ENCODE data around the gene KLK2.
"Not testable (repeated sequence)": the region's sequence is repeated elsewhere in the genome, so short reads cannot be mapped to it uniquely, and the experiment has no call there.

The KLK2 gene

GRCh38 chr19:50890422-50891252 is 17.4 kb downstream of the KLK2 start:
- no peak for TF ChIP-seq CTCF (IDR thresholded peaks at IDR 0.05; ENCODE audit: low read depth, low read length, missing control alignments)
- DNase-seq (ENCODE audit: extremely low read depth, low read depth) = no peak

GRCh38 chr19:50891253-50891625 is 18.0 kb downstream of the KLK2 start:
- no peak for TF ChIP-seq CTCF (IDR thresholded peaks at IDR 0.05; ENCODE audit: low read depth, low read length, missing control alignments)
- no peak for DNase-seq (ENCODE audit: extremely low read depth, low read depth)
- H3K4me3 ChIP-seq (replicated peaks; ENCODE audit: low read depth, low read length) = no peak overlapping the region

More at GRCh38 chr19:50890422-50891252, 17.4 kb downstream of the KLK2 start:
- no peak overlapping the region for H3K4me3 ChIP-seq (replicated peaks; ENCODE audit: low read depth, low read length)

- no peak overlapping the region for H3K4me3 ChIP-seq (replicated peaks; ENCODE audit: low read depth, low read length)
- DNase-seq (ENCODE audit: extremely low read depth, low read depth) = no peak
- TF ChIP-seq CTCF (IDR thresholded peaks at IDR 0.05; ENCODE audit: low read depth, low read length, missing control alignments) = peak; percentile 27
These were observed 20.0 kb downstream of the KLK2 start for GRCh38 chr19:50893047-50893736.

- TF ChIP-seq CTCF (IDR thresholded peaks at IDR 0.05; ENCODE audit: low read depth, low read length, missing control alignments) = no peak
- no peak for DNase-seq (ENCODE audit: extremely low read depth, low read depth)
- H3K4me3 ChIP-seq (replicated peaks; ENCODE audit: low read depth, low read length) = no peak overlapping the region
These were observed 21.5 kb downstream of the KLK2 start for GRCh38 chr19:50894478-50895356.

- not testable (repeated sequence) for DNase-seq (ENCODE audit: extremely low read depth, low read depth); H3K4me3 ChIP-seq (replicated peaks; ENCODE audit: low read depth, low read length)
These were observed 22.9 kb downstream of the KLK2 start for GRCh38 chr19:50896089-50896590.

GRCh38 chr19:50896591-50897190 is 23.5 kb downstream of the KLK2 start:
- H3K4me3 ChIP-seq (replicated peaks; ENCODE audit: low read depth, low read length) = no peak overlapping the region
- TF ChIP-seq CTCF (IDR thresholded peaks at IDR 0.05; ENCODE audit: low read depth, low read length, missing control alignments) = no peak
- DNase-seq (ENCODE audit: extremely low read depth, low read depth) = peak; percentile 40
